ENCODE measurements around the gene LRCOL1. TPM values are rescaled to one million over a fixed set of nuclear protein-coding genes. Genes with fewer than 3 reads are reported as not detected.

Gene LRCOL1
- total and polyA plus RNA-seq, 2 of the 13 experiments (the other 11 are each of a cell fraction or from before 2014, with no cell fraction given), result not detected

- no peak for TF ChIP-seq ELK4 (CRISPR knock-in tag; IDR thresholded peaks at IDR 0.05; ENCODE audit: borderline replicate concordance)
- no peak for TF ChIP-seq ZNF30 (CRISPR knock-in tag; IDR thresholded peaks at IDR 0.05)
- no peak for TF ChIP-seq SP4 (CRISPR knock-in tag; IDR thresholded peaks at IDR 0.05)
- TF ChIP-seq ZNF724P (CRISPR knock-in tag; IDR thresholded peaks at IDR 0.05; ENCODE audit: borderline replicate concordance), result no peak
- TF ChIP-seq SP140L (CRISPR knock-in tag; IDR thresholded peaks at IDR 0.05; ENCODE audit: borderline replicate concordance), result no peak
- TF ChIP-seq GTF3A (CRISPR knock-in tag; conservative IDR thresholded peaks at IDR 0.05), result no peak
- TF ChIP-seq CTCF (CRISPR knock-in tag; IDR thresholded peaks at IDR 0.05), result no peak
- no peak for TF ChIP-seq MAFF (IDR thresholded peaks at IDR 0.05; ENCODE audit: low read depth, low read length)
- no peak; the same call in 1 of the 2 replicates for TF ChIP-seq ZNF501 (CRISPR knock-in tag; IDR thresholded peaks at IDR 0.05)
- TF ChIP-seq ZNF556 (CRISPR knock-in tag; IDR thresholded peaks at IDR 0.05; ENCODE audit: borderline replicate concordance), result no peak
- no peak for TF ChIP-seq ZNF660 (CRISPR knock-in tag; IDR thresholded peaks at IDR 0.05; ENCODE audit: borderline replicate concordance, low read depth)
- no peak for TF ChIP-seq MLLT10 (CRISPR knock-in tag; IDR thresholded peaks at IDR 0.05)
- no peak for TF ChIP-seq E2F5 (CRISPR knock-in tag; conservative IDR thresholded peaks at IDR 0.05)
- no peak for TF ChIP-seq NFE2 (CRISPR knock-in tag; IDR thresholded peaks at IDR 0.05)
- no peak for TF ChIP-seq ZNF792 (CRISPR knock-in tag; IDR thresholded peaks at IDR 0.05)
- no peak for TF ChIP-seq SAFB2 (CRISPR knock-in tag; IDR thresholded peaks at IDR 0.05; ENCODE audit: borderline replicate concordance, low read depth)
- TF ChIP-seq ZNF142 (CRISPR knock-in tag; IDR thresholded peaks at IDR 0.05), result no peak
- no peak for TF ChIP-seq SMARCE1 (IDR thresholded peaks at IDR 0.05; ENCODE audit: borderline replicate concordance)
- TF ChIP-seq SRY (CRISPR knock-in tag; IDR thresholded peaks at IDR 0.05), result no peak
- TF ChIP-seq TEAD3 (CRISPR knock-in tag; optimal IDR thresholded peaks at IDR 0.05; ENCODE audit: borderline replicate concordance), result no peak
- peak; percentile 63 for TF ChIP-seq SALL1 (CRISPR knock-in tag; IDR thresholded peaks at IDR 0.05)
- no peak for TF ChIP-seq ZNF841 (CRISPR knock-in tag; IDR thresholded peaks at IDR 0.05; ENCODE audit: borderline replicate concordance)
Measured at GRCh38 chr12:132604668-132605441, 5.5 kb downstream of the LRCOL1 start (continued).

Data from HepG2 (cell line).